AG09309 (cell line): ENCODE measurements around the gene NOP16.

Experiments used
- DNase-seq: peaks from one replicate; pipeline ENCODE4 v3.0.0-alpha.2; 2010; ENCODE audit warnings: low read depth
- H3K4me3 ChIP-seq: 2 replicates; pipeline ENCODE4 v1.5.1; 2011; ENCODE audit warnings: mild to moderate bottlenecking, low read depth, low read length, moderate library complexity; ENCODE audit not compliant: control insufficient read depth
- TF ChIP-seq, protein P1 (sequence below): IDR thresholded peaks from 2 replicates; pipeline ENCODE4 v1.5.1; 2011; ENCODE audit warnings: mild to moderate bottlenecking, low read depth, low read length, inconsistent platforms; ENCODE audit not compliant: insufficient read depth, control insufficient read depth; ENCODE audit errors: missing control alignments

The NOP16 gene

GRCh38 chr5:176381979-176382378 is 6.4 kb downstream of the NOP16 start:
- no peak overlapping the region for H3K4me3 ChIP-seq
- DNase-seq = no peak
- TF ChIP-seq, protein P1, sequence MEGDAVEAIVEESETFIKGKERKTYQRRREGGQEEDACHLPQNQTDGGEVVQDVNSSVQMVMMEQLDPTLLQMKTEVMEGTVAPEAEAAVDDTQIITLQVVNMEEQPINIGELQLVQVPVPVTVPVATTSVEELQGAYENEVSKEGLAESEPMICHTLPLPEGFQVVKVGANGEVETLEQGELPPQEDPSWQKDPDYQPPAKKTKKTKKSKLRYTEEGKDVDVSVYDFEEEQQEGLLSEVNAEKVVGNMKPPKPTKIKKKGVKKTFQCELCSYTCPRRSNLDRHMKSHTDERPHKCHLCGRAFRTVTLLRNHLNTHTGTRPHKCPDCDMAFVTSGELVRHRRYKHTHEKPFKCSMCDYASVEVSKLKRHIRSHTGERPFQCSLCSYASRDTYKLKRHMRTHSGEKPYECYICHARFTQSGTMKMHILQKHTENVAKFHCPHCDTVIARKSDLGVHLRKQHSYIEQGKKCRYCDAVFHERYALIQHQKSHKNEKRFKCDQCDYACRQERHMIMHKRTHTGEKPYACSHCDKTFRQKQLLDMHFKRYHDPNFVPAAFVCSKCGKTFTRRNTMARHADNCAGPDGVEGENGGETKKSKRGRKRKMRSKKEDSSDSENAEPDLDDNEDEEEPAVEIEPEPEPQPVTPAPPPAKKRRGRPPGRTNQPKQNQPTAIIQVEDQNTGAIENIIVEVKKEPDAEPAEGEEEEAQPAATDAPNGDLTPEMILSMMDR = no peak

- TF ChIP-seq, protein P1 = no peak
- no peak overlapping the region for H3K4me3 ChIP-seq
- no peak for DNase-seq
Observed at GRCh38 chr5:176381423-176381822, 7.0 kb downstream of the NOP16 start.

GRCh38 chr5:176379881-176380280 is 8.5 kb downstream of the NOP16 start:
- TF ChIP-seq, protein P1 = no peak
- no peak for DNase-seq
- H3K4me3 ChIP-seq = no peak overlapping the region

- H3K4me3 ChIP-seq = no peak overlapping the region
- no peak for DNase-seq
Observed at GRCh38 chr5:176373100-176373818, 15.1 kb downstream of the NOP16 start.

GRCh38 chr5:176371621-176372539 is 16.5 kb downstream of the NOP16 start:
- H3K4me3 ChIP-seq = no peak overlapping the region
- TF ChIP-seq, protein P1 = no peak
- DNase-seq = no peak

More at GRCh38 chr5:176373100-176373818, 15.1 kb downstream of the NOP16 start:
- TF ChIP-seq, protein P1 = no peak

DNA sequence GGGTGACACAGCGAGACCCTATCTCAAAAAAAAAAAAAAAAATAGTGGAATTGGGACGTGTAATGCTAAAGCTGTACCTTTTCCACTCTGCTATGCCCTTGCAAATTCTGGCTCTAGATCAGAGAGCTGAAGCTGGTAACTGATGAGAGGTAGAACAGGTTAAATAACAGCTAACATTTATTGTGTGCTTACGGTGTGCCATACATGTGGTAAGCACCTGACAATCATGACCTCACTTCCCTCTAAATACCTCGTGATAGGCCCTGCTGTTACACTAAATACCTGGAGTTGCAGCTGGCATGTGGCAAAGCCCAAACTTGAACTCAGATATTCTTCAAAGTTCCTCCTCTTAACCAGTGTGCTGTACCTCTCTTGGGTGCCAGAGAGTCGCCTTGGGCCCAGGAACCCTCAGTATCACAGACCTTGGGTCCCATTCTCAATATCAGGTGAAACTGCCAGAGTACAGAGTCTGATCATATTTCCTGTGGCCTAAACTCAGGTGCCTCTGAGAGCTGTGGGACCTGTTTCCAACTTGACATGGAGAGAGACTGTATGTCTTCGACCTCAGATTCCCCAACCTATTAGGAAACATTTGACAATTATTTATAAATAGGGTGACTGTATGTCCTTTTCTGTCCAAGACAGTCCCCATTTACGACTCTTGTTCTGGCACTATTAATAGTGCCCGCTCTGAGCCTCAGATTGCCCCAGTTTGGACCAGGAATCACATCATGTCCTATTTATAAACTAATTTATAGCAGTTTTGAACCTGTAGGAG is 18.3 kb downstream of the NOP16 start:
- TF ChIP-seq, protein P1 = no peak
- DNase-seq = no peak

More for the DNA sequence above, 18.3 kb downstream of the NOP16 start:
- no peak overlapping the region for H3K4me3 ChIP-seq
